Measurements from ENCODE around the gene SCUBE1.

DNA sequence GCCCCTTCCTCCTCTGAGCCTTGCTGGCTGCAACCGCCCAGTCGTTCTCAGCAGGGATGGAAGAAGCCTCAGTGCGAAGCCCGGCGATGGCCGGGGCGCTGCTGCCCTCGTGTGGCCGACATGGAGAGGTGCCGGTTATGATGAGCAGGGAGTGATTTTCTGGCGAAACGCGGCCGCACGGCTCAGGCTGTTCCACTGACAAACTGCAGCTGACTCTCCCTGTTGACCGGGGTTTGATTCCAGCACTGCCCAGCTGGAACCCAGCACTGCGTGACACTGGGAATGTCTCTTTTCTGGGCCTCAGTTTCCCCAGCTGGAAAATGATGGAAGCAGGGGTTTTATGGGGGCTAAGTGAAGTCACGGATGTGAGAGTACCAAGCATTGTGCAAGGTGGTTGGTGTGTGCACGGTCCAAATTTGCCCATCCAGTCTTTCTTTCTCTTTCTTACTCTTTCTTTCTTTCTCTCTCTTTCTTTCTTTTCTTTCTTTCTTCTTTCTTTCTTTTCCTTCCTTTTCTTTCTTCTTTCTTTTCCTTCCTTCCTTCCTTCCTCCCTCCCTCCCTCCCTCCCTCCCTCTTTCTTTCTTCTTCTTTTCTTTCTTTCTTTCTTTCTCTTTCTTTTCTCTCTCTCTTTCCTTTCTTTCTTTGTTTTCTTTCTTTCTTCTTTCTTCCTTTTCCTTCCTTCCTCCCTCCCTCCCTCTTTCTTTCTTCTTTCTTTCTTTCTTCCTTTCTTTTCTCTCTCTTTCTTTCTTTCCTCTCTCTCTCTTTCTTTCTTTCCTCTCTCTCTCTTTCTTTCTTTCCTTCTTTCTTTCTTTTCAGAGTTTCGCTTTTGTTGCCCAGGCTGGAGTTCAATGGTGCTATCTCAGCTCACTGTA lies 42.8 kb upstream of the SCUBE1 start:
- TF ChIP-seq RCOR1 (IDR thresholded peaks at IDR 0.05; ENCODE audit: insufficient replicate concordance, low read length) (no peak), MXI1 (IDR thresholded peaks at IDR 0.05; ENCODE audit: borderline replicate concordance, low read depth, low read length) (no peak), MAFK (IDR thresholded peaks at IDR 0.05; ENCODE audit: low read depth, low read length) (no peak), POLR2A (IDR thresholded peaks at IDR 0.05; ENCODE audit: low read depth, low read length) (peak; percentile 47; the same call in 1 of the 2 replicates), FOS (IDR thresholded peaks at IDR 0.05; ENCODE audit: low read depth, low read length) (no peak), RFX5 (IDR thresholded peaks at IDR 0.05; ENCODE audit: low read depth, low read length) (no peak)
- TF ChIP-seq, protein P1, sequence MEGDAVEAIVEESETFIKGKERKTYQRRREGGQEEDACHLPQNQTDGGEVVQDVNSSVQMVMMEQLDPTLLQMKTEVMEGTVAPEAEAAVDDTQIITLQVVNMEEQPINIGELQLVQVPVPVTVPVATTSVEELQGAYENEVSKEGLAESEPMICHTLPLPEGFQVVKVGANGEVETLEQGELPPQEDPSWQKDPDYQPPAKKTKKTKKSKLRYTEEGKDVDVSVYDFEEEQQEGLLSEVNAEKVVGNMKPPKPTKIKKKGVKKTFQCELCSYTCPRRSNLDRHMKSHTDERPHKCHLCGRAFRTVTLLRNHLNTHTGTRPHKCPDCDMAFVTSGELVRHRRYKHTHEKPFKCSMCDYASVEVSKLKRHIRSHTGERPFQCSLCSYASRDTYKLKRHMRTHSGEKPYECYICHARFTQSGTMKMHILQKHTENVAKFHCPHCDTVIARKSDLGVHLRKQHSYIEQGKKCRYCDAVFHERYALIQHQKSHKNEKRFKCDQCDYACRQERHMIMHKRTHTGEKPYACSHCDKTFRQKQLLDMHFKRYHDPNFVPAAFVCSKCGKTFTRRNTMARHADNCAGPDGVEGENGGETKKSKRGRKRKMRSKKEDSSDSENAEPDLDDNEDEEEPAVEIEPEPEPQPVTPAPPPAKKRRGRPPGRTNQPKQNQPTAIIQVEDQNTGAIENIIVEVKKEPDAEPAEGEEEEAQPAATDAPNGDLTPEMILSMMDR (conservative IDR thresholded peaks at IDR 0.05; ENCODE audit: low read depth, low read length), result peak; percentile 93
- TF ChIP-seq, protein P2, sequence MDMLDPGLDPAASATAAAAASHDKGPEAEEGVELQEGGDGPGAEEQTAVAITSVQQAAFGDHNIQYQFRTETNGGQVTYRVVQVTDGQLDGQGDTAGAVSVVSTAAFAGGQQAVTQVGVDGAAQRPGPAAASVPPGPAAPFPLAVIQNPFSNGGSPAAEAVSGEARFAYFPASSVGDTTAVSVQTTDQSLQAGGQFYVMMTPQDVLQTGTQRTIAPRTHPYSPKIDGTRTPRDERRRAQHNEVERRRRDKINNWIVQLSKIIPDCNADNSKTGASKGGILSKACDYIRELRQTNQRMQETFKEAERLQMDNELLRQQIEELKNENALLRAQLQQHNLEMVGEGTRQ (IDR thresholded peaks at IDR 0.05; ENCODE audit: low read depth, low read length), result no peak

Measured in IMR-90 (cell line).